Naive thymus-derived CD8-positive, alpha-beta T cell (primary cell): Measurements from ENCODE around the gene FBXL17. TPM values are rescaled to one million over a fixed set of nuclear protein-coding genes. Genes with fewer than 3 reads are reported as not detected.

Source experiments
- ATAC-seq, 2 donors: fragments of 150-1000 bp; cut with Tn5 transposase in 1 of 2; sonication (Bioruptor Pico), chemical (Tn5 transposase) in 1 of 2; 1 replicate in 1 of 2; 2 replicates in 1 of 2; pipeline ENCODE4 v1.10.0; 2021; ENCODE audit warnings: mild to moderate bottlenecking in 2 of 2, moderate library complexity in 2 of 2
- POLR2A ChIA-PET: fragments of 350-600 bp; sonication (Branson Sonifier 250); formaldehyde crosslinking; loops from one replicate; lab custom pipeline; 2021; ENCODE audit warnings: antibody characterized with exemption; lab: Charles Lee
- DNase-seq, 10 donors: peaks; one replicate each; pipeline versions ENCODE4 v3.0.0 to v3.0.0-alpha.2; 2020 to 2022
- H3K27ac Mint-ChIP-seq, 10 donors: one replicate each; pipeline ENCODE4 v1.8.0; 2020 to 2022; ENCODE audit warnings: mild to moderate bottlenecking in 10 of 10, mixed read lengths in 10 of 10, moderate library complexity in 4 of 10, inconsistent platforms in 1 of 10
- H3K27me3 Mint-ChIP-seq, 5 donors: one replicate each; pipeline ENCODE4 v1.8.0; 2021 to 2022; ENCODE audit warnings: mixed read lengths in 5 of 5
- H3K36me3 Mint-ChIP-seq, 3 donors: one replicate each; pipeline ENCODE4 v1.8.0; 2020 to 2022; ENCODE audit warnings: mixed read lengths in 3 of 3, mild to moderate bottlenecking in 2 of 3, inconsistent platforms in 1 of 3
- H3K4me1 Mint-ChIP-seq, 4 donors: one replicate each; pipeline ENCODE4 v1.8.0; 2021 to 2022; ENCODE audit warnings: mixed read lengths in 4 of 4
- H3K4me3 Mint-ChIP-seq, 10 donors: one replicate each; pipeline ENCODE4 v1.8.0; 2020 to 2022; ENCODE audit warnings: mild to moderate bottlenecking in 10 of 10, mixed read lengths in 10 of 10, moderate library complexity in 6 of 10, inconsistent platforms in 1 of 10
- H3K9me3 Mint-ChIP-seq, 9 donors: one replicate each; pipeline ENCODE4 v1.8.0; 2020 to 2022; ENCODE audit warnings: mixed read lengths in 9 of 9, mild to moderate bottlenecking in 3 of 9, inconsistent platforms in 1 of 9, moderate library complexity in 1 of 9
- polyA plus RNA-seq, 3 donors: library from polyadenylated mRNA; unstranded; fragments of 300-500 nt; fragmentation: Illumina TruSeq; gene quantifications; one replicate each; pipeline ENCODE4 v1.2.3, GENCODE V29; 2021
- total RNA-seq, 8 experiments: library from RNA in 2 of 8; stranded (reverse) in 2 of 8; gene quantifications; one replicate each; pipeline ENCODE4 v1.2.3 and lab custom pipeline; 2021 to 2026

Gene FBXL17
- total and polyA plus RNA-seq, 5 experiments from 2014 or later, result 4.6 to 25.1 (median 5.0) TPM

DNA sequence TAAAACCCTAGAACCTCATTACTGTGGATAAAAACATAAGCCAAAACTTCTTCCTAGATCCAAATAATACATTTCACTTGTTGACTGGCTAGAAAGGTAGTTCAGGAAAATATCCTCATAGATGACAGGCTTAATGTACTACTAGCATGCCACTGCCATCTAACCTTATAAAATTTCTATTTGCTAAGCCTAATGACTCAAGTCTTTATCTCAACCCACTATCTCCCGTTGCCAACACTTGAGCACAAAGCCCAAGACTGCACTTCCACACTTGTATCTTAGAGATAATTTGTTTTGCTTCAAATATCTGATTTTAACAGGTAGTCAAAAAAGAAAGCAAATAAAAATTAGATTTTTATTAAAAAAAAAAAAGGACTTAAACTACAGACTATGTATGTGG, 42.7 kb downstream of the FBXL17 start:
- no peak for ATAC-seq
- H3K4me1 Mint-ChIP-seq, result peaks cover 0 to 2% (median 0%) of the 10 kb centered on the region in 4 donors
- H3K27ac Mint-ChIP-seq, result no peak overlapping the region
- no peaks in the 10 kb centered on the region for H3K27me3 Mint-ChIP-seq
- H3K4me3 Mint-ChIP-seq, result no peak overlapping the region
- POLR2A ChIA-PET, result no interaction called here
- H3K36me3 Mint-ChIP-seq, result peaks cover 7 to 32% (median 9%) of the 10 kb centered on the region in 3 donors
- no peak for DNase-seq
- H3K9me3 Mint-ChIP-seq, result no peaks in the 10 kb centered on the region

DNA sequence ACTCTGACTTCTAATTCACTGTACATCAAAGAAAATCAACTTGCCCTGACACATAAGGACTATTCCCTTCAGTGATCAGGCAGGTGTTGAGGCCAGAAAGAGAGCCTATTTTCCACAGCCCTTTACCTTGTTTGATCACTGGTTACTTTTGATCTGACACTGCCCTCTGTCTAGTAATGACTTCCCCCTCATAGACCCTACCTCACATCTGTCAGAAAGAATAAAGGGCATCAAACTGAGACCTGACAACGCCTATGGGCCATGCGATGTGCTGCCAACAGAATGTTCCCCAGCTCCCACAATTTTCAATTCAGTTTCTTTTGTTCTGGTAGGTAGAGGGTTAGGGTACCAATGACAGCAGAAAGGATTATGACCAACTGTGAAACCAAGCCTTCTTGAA, 47.7 kb downstream of the FBXL17 start:
- POLR2A ChIA-PET, result no interaction called here
- H3K4me3 Mint-ChIP-seq, result no peak overlapping the region
- peaks cover 5 to 17% (median 6%) of the 10 kb centered on the region in 3 donors for H3K36me3 Mint-ChIP-seq
- H3K9me3 Mint-ChIP-seq, result no peaks in the 10 kb centered on the region
- no peak for ATAC-seq
- H3K27me3 Mint-ChIP-seq, result no peaks in the 10 kb centered on the region
- DNase-seq, result no peak
- peak overlapping the region in 1 of 10 donors; percentile 10 for H3K27ac Mint-ChIP-seq
- H3K4me1 Mint-ChIP-seq, result peaks cover 0 to 3% (median 1%) of the 10 kb centered on the region in 4 donors

DNA sequence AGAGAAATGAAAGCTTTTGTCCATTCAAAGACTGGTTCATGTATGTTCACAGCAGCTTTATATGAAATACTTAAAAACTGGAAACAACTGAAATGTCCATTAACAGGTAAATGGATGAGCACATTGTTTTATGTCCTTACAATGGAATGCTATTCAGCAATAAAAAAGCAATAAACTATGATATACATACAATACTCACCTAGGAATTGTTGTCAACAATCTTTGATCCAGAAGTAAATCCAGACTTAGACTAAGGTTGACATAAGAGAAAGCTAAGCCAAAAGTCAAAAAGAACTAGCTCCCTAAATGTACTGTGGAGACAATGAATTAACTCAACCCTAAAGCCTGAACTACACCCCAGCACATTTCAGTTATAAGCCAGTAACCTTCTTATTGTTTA, 54.9 kb downstream of the FBXL17 start:
- Mint-ChIP-seq H3K27me3 (no peaks in the 10 kb centered on the region), H3K27ac (no peak overlapping the region), H3K9me3 (peaks cover 0 to 12% (median 0%) of the 10 kb centered on the region in 9 donors), H3K36me3 (peaks cover 15 to 45% (median 42%) of the 10 kb centered on the region in 3 donors), H3K4me3 (no peak overlapping the region), H3K4me1 (peaks cover 0 to 3% (median under 1%) of the 10 kb centered on the region in 4 donors)
- DNase-seq (no peak), ATAC-seq (no peak)
- POLR2A ChIA-PET, result no interaction called here

DNA sequence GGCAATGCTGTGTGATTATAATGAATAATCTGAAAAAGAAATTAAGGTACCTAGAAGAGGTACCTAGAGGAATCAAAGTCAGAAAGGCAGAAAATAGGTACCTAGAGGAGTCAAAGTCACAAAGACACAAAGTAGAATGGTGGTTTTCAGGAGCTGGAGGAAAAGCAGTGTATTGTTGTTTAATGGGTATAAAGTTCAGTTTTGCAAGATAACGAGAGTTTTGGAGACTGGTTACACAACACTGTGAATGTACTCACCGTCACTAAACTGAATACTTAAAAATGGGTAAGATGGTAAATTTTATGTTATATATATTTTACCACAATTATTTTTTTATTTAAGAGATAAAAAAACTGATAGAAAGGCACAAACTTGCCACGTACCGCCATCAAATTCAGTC, 57.0 kb downstream of the FBXL17 start:
- POLR2A ChIA-PET, result no interaction called here
- ATAC-seq, result no peak
- DNase-seq, result no peak
- H3K9me3 Mint-ChIP-seq, result peaks cover 0 to 12% (median 0%) of the 10 kb centered on the region in 9 donors
- no peaks in the 10 kb centered on the region for H3K27me3 Mint-ChIP-seq
- no peak overlapping the region for H3K27ac Mint-ChIP-seq
- peaks cover 15 to 49% (median 44%) of the 10 kb centered on the region in 3 donors for H3K36me3 Mint-ChIP-seq
- no peak overlapping the region for H3K4me3 Mint-ChIP-seq
- peaks cover 0 to 3% (median 2%) of the 10 kb centered on the region in 4 donors for H3K4me1 Mint-ChIP-seq

DNA sequence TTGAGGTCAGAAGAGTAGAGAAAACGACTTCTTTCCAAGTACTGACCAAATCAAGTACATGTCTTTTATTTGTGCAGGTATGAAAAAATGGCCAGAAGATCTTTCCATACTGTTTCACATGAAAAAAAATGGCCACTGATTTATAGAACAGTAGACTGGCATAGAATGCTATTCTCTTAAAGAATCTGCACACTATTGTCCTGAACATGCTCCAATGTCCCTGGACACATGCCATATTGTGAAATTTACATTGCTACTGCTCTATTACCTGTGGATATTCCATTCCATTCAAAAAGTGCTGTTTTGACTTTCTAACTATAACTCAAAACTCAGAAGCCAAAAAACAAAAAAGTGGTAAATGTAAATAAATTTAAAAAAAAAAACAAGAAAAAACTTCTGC, 60.6 kb downstream of the FBXL17 start:
- no peak overlapping the region for H3K4me3 Mint-ChIP-seq
- H3K36me3 Mint-ChIP-seq, result peaks cover 5 to 35% (median 24%) of the 10 kb centered on the region in 3 donors
- POLR2A ChIA-PET, result no interaction called here
- no peak overlapping the region for H3K27ac Mint-ChIP-seq
- DNase-seq (no peak), ATAC-seq (no peak)
- peaks cover 0 to 9% (median 0%) of the 10 kb centered on the region in 9 donors for H3K9me3 Mint-ChIP-seq
- peaks cover 0 to 3% (median 2%) of the 10 kb centered on the region in 4 donors for H3K4me1 Mint-ChIP-seq
- no peaks in the 10 kb centered on the region for H3K27me3 Mint-ChIP-seq

DNA sequence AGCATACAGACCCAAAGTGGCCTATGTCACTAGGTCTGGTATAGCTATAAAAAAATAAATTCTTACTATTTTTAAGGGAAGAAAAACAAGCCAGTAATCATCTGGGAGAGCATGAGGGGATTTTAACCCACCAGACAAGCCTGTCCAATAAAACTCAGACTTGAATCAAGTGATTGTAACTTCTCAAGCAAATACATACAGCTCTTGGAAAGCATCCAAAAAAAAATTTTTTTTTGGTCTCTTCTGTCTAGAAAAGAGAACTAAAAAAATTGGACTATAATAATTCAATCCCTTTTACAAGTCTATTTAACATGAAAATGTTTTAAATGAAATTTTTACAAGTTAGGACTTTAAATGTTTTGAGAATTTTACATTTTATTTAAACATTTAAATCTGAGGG, 61.7 kb downstream of the FBXL17 start:
- peak overlapping the region in 1 of 10 donors; percentile 6 for H3K27ac Mint-ChIP-seq
- no peaks in the 10 kb centered on the region for H3K27me3 Mint-ChIP-seq
- POLR2A ChIA-PET, result no interaction called here
- no peak overlapping the region for H3K4me3 Mint-ChIP-seq
- no peaks in the 10 kb centered on the region for H3K9me3 Mint-ChIP-seq
- peaks cover 0 to 3% (median 0%) of the 10 kb centered on the region in 4 donors for H3K4me1 Mint-ChIP-seq
- no peak for DNase-seq
- no peak for ATAC-seq
- peaks cover 5 to 26% (median 15%) of the 10 kb centered on the region in 3 donors for H3K36me3 Mint-ChIP-seq

DNA sequence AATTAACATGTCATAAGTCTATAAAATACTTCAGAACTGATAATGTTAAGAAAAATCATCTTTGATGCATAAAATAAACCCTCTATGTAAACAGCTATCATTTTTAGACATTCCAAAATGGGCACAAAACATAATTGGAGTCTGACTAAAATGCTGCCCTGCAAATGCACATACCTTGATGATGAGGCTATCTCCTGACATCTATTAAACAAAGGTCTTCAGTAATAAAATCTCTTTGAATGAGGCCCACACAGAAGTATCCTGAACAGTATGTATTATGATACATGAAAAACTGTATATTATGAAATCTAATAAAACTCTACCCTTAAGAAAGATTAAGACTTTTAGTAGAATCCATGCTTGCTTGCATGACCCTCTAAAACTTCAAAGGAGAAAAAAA, 66.1 kb downstream of the FBXL17 start:
- Mint-ChIP-seq H3K9me3 (no peaks in the 10 kb centered on the region), H3K27me3 (no peaks in the 10 kb centered on the region), H3K4me1 (peaks cover 0 to 4% (median 2%) of the 10 kb centered on the region in 4 donors), H3K27ac (peak overlapping the region in 1 of 10 donors; percentile 55), H3K4me3 (no peak overlapping the region), H3K36me3 (peaks cover 0 to 17% (median 12%) of the 10 kb centered on the region in 3 donors)
- DNase-seq (no peak), ATAC-seq (no peak)
- POLR2A ChIA-PET, result no interaction called here

DNA sequence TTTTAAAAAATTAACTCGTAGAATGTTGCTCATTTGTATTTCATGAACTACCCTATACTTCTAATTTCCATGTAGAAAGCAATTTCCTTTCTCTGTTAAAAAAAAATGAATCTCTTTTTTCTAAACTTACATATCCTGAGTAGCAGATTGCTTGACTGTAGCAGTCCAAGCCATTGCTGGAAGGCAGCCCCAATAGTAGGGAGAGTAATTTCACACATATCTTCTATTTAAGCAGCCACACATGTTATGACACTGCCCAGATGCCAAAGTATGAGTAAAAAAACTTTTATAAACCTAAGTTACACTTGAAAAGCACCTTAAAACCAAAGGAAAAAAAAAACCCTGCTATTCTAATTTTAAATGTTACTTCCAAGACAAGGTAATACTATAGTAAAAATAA, 69.6 kb downstream of the FBXL17 start:
- DNase-seq (no peak), ATAC-seq (no peak)
- Mint-ChIP-seq H3K4me1 (peaks cover 0 to 4% (median 2%) of the 10 kb centered on the region in 4 donors), H3K27me3 (no peaks in the 10 kb centered on the region), H3K9me3 (no peaks in the 10 kb centered on the region), H3K27ac (peak overlapping the region in 1 of 10 donors; percentile 15), H3K36me3 (peaks cover 0 to 14% (median 12%) of the 10 kb centered on the region in 3 donors), H3K4me3 (no peak overlapping the region)
- POLR2A ChIA-PET, result interaction anchor here (0.7 kb wide), 1 partner anchor 21 kb away, joined by 3 read pairs; no protein-coding TSS in a partner anchor

DNA sequence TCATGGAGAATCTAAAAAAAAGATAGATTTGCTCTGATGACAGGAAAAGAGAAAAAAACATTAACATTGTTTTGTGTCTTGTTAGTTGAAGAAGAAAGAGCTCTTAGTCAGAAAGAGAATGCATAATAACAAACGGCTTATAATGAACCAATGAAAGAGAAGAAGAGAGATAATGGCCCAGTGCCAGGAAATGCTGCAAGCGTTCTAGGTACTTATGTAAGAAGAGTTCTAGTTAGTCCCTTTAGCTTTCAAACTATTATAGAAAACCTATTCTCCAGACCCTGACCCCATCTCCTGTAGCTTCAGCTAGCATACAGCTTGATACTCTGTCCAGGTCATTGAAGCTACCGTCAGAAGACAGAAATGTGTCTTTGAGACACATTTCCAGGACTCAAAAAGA, 70.2 kb downstream of the FBXL17 start:
- H3K9me3 Mint-ChIP-seq, result no peaks in the 10 kb centered on the region
- DNase-seq (no peak), ATAC-seq (no peak)
- POLR2A ChIA-PET, result interaction anchor here (0.7 kb wide), 1 partner anchor 22 kb away, joined by 3 read pairs; no protein-coding TSS in a partner anchor
- H3K4me3 Mint-ChIP-seq, result no peak overlapping the region
- H3K27ac Mint-ChIP-seq, result no peak overlapping the region
- H3K4me1 Mint-ChIP-seq, result peaks cover 0 to 4% (median 2%) of the 10 kb centered on the region in 4 donors
- H3K27me3 Mint-ChIP-seq, result no peaks in the 10 kb centered on the region
- peaks cover 0 to 14% (median 12%) of the 10 kb centered on the region in 3 donors for H3K36me3 Mint-ChIP-seq

DNA sequence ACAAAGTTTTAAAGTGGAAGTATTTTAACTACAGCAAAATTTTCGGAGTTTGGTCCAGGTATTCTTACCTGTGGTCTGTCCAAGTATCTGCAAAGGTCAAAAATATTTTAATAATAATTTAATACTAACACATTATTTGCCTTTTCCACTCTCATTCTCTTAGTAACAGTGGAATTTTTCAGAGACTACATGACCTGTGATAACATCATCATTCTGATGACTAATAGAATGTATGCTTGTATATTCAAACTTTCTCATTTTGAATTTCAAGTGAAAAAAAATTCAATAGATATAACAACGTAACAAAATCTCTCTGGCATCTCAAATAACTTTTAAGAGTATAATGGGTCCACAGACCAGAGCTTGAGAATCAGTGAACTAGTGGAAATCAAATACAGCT, 78.3 kb downstream of the FBXL17 start:
- no peak for DNase-seq
- peaks cover 0 to 13% (median 3%) of the 10 kb centered on the region in 3 donors for H3K36me3 Mint-ChIP-seq
- H3K27me3 Mint-ChIP-seq, result no peaks in the 10 kb centered on the region
- ATAC-seq, result no peak
- H3K9me3 Mint-ChIP-seq, result no peaks in the 10 kb centered on the region
- POLR2A ChIA-PET, result no interaction called here
- H3K4me1 Mint-ChIP-seq, result peaks cover 0 to 10% (median 5%) of the 10 kb centered on the region in 4 donors
- H3K27ac Mint-ChIP-seq, result no peak overlapping the region
- no peak overlapping the region for H3K4me3 Mint-ChIP-seq

DNA sequence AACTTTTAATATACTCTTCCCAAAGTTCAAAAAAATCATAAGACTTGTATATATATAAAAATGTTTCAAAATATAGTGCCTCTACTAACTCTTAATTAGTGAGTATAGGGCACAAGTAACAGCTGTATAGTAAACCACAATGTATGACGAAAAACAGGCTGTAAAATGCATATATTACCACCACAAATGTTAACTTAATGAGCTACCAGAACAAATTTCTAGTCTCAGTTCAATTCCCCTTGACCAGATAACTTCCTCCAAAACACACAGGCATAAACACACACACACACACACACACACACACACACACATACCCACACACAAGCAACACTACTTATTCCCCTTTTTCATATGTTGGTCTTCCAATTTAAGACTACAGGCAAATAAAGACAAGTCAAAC, 78.8 kb downstream of the FBXL17 start:
- ATAC-seq (no peak), DNase-seq (no peak)
- Mint-ChIP-seq H3K4me3 (no peak overlapping the region), H3K27me3 (no peaks in the 10 kb centered on the region), H3K27ac (no peak overlapping the region), H3K9me3 (no peaks in the 10 kb centered on the region), H3K4me1 (peaks cover 3 to 10% (median 5%) of the 10 kb centered on the region in 4 donors), H3K36me3 (peaks cover 0 to 15% (median 3%) of the 10 kb centered on the region in 3 donors)
- POLR2A ChIA-PET, result no interaction called here

DNA sequence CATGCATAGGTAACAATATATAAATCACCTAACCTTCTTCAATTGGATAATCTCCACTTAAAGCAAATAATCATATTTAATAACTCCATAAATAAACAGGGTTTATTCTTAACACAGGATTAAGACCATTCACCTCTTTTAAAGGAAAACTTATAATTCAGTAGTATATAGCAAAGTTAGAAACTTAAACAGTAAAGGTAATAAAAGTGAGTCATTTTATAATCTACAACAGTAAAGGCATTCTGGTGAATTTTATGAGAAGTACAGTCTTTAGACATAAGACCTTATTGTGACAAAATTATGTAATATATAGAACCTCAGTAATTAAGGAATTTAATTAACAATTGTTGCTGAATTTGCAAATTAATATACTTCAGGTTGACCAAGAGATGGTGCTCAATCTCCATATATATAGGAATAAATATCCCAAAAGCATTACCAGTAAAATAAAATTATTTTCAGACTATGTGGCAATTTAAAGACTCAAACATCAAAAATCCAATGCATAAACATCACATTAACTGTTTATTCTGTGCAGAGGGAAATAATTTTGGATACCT, 84.8 kb downstream of the FBXL17 start:
- no peaks in the 10 kb centered on the region for H3K27me3 Mint-ChIP-seq
- ATAC-seq (no peak), DNase-seq (no peak)
- POLR2A ChIA-PET, result no interaction called here
- peaks cover 0 to 3% (median 0%) of the 10 kb centered on the region in 9 donors for H3K9me3 Mint-ChIP-seq
- peaks cover 0 to 10% (median 4%) of the 10 kb centered on the region in 4 donors for H3K4me1 Mint-ChIP-seq
- H3K36me3 Mint-ChIP-seq, result peaks cover 3 to 9% (median 4%) of the 10 kb centered on the region in 3 donors
- no peak overlapping the region for H3K27ac Mint-ChIP-seq
- H3K4me3 Mint-ChIP-seq, result no peak overlapping the region

DNA sequence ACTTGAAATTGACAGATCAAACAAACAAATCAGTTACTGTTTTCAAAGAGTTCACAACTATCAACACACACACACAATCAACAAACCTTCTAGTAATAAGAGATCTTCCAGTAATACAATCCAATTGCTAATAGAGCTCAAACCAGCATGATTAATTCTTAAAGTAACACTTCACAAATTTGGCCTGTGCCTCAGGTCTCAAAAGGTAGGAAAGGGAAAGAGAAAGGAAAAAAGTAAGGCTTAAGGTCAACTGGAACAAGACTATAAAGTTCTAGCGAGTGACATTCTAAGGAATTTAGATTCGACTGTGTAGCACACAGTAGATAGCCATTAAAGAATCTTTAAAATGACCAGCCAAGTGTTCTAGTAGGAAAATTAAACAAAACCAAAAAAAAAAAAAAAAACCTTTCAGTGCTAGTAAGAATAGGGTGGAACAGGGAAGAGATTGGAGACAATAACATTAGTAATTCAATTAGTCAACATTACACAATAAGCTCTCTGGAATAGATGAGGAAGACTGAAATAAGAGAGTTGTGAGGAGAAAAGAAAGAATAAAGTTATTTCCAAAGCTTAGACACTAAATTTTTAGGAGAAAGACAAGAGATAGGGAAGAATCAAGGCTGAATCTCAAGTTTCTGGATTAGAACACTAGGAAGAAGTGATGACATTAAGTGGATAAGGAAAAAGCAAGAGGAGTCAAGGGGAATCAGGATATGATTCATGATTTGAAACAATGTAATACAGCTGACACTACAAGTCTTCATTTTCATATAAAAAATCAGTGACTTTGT, 86.1 kb downstream of the FBXL17 start:
- peaks cover 0 to 3% (median 0%) of the 10 kb centered on the region in 9 donors for H3K9me3 Mint-ChIP-seq
- no peak for DNase-seq
- H3K4me1 Mint-ChIP-seq, result peaks cover 0 to 10% (median 4%) of the 10 kb centered on the region in 4 donors
- no peaks in the 10 kb centered on the region for H3K27me3 Mint-ChIP-seq
- no peak overlapping the region for H3K4me3 Mint-ChIP-seq
- no peak for ATAC-seq
- POLR2A ChIA-PET, result no interaction called here
- peaks cover 8 to 12% (median 10%) of the 10 kb centered on the region in 3 donors for H3K36me3 Mint-ChIP-seq
- H3K27ac Mint-ChIP-seq, result peak overlapping the region in 1 of 10 donors; percentile 34
